NCI-H1930 (cell line): Measurements from ENCODE around the gene S100A6.
"Not testable (repeated sequence)": the region's sequence is repeated elsewhere in the genome, so short reads cannot be mapped to it uniquely, and the experiment has no call there.

ENCODE experiments used
- DNase-seq, 2 experiments: peaks; one replicate each; lab custom pipeline; 2025; lab: John Stamatoyannopoulos, UW

Gene S100A6

GRCh38 chr1:153563991-153564390 is 28.2 kb upstream of the S100A6 start:
- DNase-seq, result no peak

GRCh38 chr1:153563483-153563901 is 27.7 kb upstream of the S100A6 start:
- DNase-seq, result no peak

GRCh38 chr1:153562021-153562420 is 26.2 kb upstream of the S100A6 start:
- not testable (repeated sequence) for DNase-seq

GRCh38 chr1:153561466-153561985 is 25.7 kb upstream of the S100A6 start:
- no peak for DNase-seq

GRCh38 chr1:153560771-153561465 is 25.1 kb upstream of the S100A6 start:
- no peak for DNase-seq

- DNase-seq, result no peak
Measured at GRCh38 chr1:153560241-153560640, 24.4 kb upstream of the S100A6 start.

GRCh38 chr1:153557877-153558276 is 22.1 kb upstream of the S100A6 start:
- no peak for DNase-seq

GRCh38 chr1:153556348-153556747 is 20.6 kb upstream of the S100A6 start:
- DNase-seq, result no peak

- no peak for DNase-seq
Measured at GRCh38 chr1:153553830-153554541, 18.2 kb upstream of the S100A6 start.

- DNase-seq, result no peak
Measured at GRCh38 chr1:153553096-153553495, 17.3 kb upstream of the S100A6 start.

GRCh38 chr1:153552335-153552734 is 16.5 kb upstream of the S100A6 start:
- DNase-seq, result no peak

- no peak for DNase-seq
Measured at GRCh38 chr1:153550827-153551500, 15.2 kb upstream of the S100A6 start.

GRCh38 chr1:153550398-153550758 is 14.6 kb upstream of the S100A6 start:
- DNase-seq, result no peak

GRCh38 chr1:153549741-153550397 is 14.1 kb upstream of the S100A6 start:
- DNase-seq, result no peak

- DNase-seq, result no peak
Measured at GRCh38 chr1:153548722-153549688, 13.2 kb upstream of the S100A6 start, which contains the start of gene S100A3. S100A3 (minus strand) TSS chr1:153549258; CDS start chr1:153548485, 773 bp downstream.

GRCh38 chr1:153547560-153548551 is 12.1 kb upstream of the S100A6 start:
- DNase-seq, result no peak

GRCh38 chr1:153546796-153547559 is 11.2 kb upstream of the S100A6 start:
- DNase-seq, result no peak

- DNase-seq, result no peak
Measured at GRCh38 chr1:153546371-153546770, 10.6 kb upstream of the S100A6 start.
